Neural progenitor cell (in vitro differentiated cells): ENCODE results near the gene FAM83E. TPM values are rescaled to one million over a fixed set of nuclear protein-coding genes. Genes with fewer than 3 reads are reported as not detected.
"Not testable (repeated sequence)": the region's sequence is repeated elsewhere in the genome, so short reads cannot be mapped to it uniquely, and the experiment has no call there.

ENCODE experiments used
- DNase-seq: peaks from one replicate; pipeline ENCODE4 v3.0.0-alpha.2; 2016; ENCODE audit warnings: low spot score
- H2AFZ ChIP-seq: fragments of 200-600 bp; sonication (generic); replicated peaks from 2 replicates; pipeline ENCODE4 v1.6.1; 2016; ENCODE audit warnings: antibody characterized with exemption
- H3F3A ChIP-seq: fragments of 200-600 bp; sonication (generic); 2 replicates; pipeline ENCODE4 v1.6.1; 2016; ENCODE audit warnings: antibody characterized with exemption, low read depth
- H3K27ac ChIP-seq: fragments of 200-600 bp; sonication (generic); 2 replicates; pipeline ENCODE4 v1.5.1; 2016; ENCODE audit warnings: mild to moderate bottlenecking
- H3K27me3 ChIP-seq: fragments of 200-600 bp; sonication (generic); 2 replicates; pipeline ENCODE4 v1.6.1; 2016; ENCODE audit warnings: mild to moderate bottlenecking, moderate library complexity
- H3K36me3 ChIP-seq: fragments of 200-600 bp; sonication (generic); 2 replicates; pipeline ENCODE4 v1.5.1; 2016
- H3K4me1 ChIP-seq: fragments of 200-600 bp; sonication (generic); 2 replicates; pipeline ENCODE4 v1.6.1; 2016; ENCODE audit warnings: mixed run types
- H3K4me2 ChIP-seq: fragments of 200-600 bp; sonication (generic); 2 replicates; pipeline ENCODE4 v1.6.1; 2016
- H3K4me3 ChIP-seq: fragments of 200-600 bp; sonication (generic); 2 replicates; pipeline ENCODE4 v1.5.1; 2016
- H3K79me2 ChIP-seq: fragments of 200-600 bp; sonication (generic); 2 replicates; pipeline ENCODE4 v1.6.1; 2016; ENCODE audit warnings: low read depth
- H3K9ac ChIP-seq: fragments of 200-600 bp; sonication (generic); 2 replicates; pipeline ENCODE4 v1.6.1; 2016
- H3K9me3 ChIP-seq: fragments of 200-600 bp; sonication (generic); 2 replicates; pipeline ENCODE4 v1.5.1; 2016; ENCODE audit warnings: low read depth
- H4K20me1 ChIP-seq: fragments of 200-600 bp; sonication (generic); 2 replicates; pipeline ENCODE4 v1.6.1; 2016; ENCODE audit warnings: low read depth
- H3K27ac Mint-ChIP-seq: 3 replicates; pipeline ENCODE4 v1.8.0; 2021; ENCODE audit warnings: mixed read lengths
- H3K27me3 Mint-ChIP-seq: 2 replicates; pipeline ENCODE4 v1.8.0; 2022; ENCODE audit warnings: low read depth, mild to moderate bottlenecking, inconsistent platforms, moderate library complexity, mixed read lengths; ENCODE audit not compliant: insufficient read depth
- H3K36me3 Mint-ChIP-seq: 3 replicates; pipeline ENCODE4 v1.8.0; 2021; ENCODE audit warnings: mixed read lengths
- H3K4me1 Mint-ChIP-seq: 3 replicates; pipeline ENCODE4 v1.8.0; 2021; ENCODE audit warnings: mixed read lengths
- H3K4me3 Mint-ChIP-seq: 3 replicates; pipeline ENCODE4 v1.8.0; 2021; ENCODE audit warnings: mild to moderate bottlenecking, moderate library complexity, mixed read lengths
- H3K9me3 Mint-ChIP-seq: 3 replicates; pipeline ENCODE4 v1.8.0; 2020; ENCODE audit warnings: mixed read lengths
- CTCF ChIP-seq: fragments of 200-600 bp; sonication (generic); IDR thresholded peaks from 2 replicates; pipeline ENCODE4 v1.5.1; 2017; ENCODE audit warnings: antibody characterized with exemption, mild to moderate bottlenecking
- EZH2 ChIP-seq: fragments of 200-600 bp; sonication (generic); IDR thresholded peaks from 2 replicates; pipeline ENCODE4 v1.6.1; 2017; ENCODE audit warnings: antibody characterized with exemption, mild to moderate bottlenecking, moderate library complexity
- EZH2phosphoT487 ChIP-seq: fragments of 200-600 bp; sonication (generic); IDR thresholded peaks from 2 replicates; pipeline ENCODE4 v1.6.1; 2017; ENCODE audit warnings: antibody characterized with exemption
- total RNA-seq: library from RNA; depleted of rRNA; stranded (reverse); fragments of >200 nt; gene quantifications from 2 replicates; pipeline ENCODE4 v1.2.3, GENCODE V29; 2015; ENCODE audit warnings: low replicate concordance

FAM83E gene
- total RNA-seq, 1 donor from 2014 or later = 0.06 TPM

- Mint-ChIP-seq H3K4me3 (peak overlapping the region; percentile 5), H3K36me3 (no peaks in the 10 kb centered on the region), H3K27ac (no peak overlapping the region), H3K9me3 (peaks cover 2% of the 10 kb centered on the region), H3K27me3 (peaks cover 7% of the 10 kb centered on the region), H3K4me1 (peaks cover 21% of the 10 kb centered on the region)
- H3K4me1 ChIP-seq = peaks cover 7% of the 10 kb centered on the region
- H3K27ac ChIP-seq = no peak overlapping the region
- H3K9ac ChIP-seq = no peak overlapping the region
- no peaks in the 10 kb centered on the region for H4K20me1 ChIP-seq
- H3K4me2 ChIP-seq = no peak overlapping the region
- TF ChIP-seq EZH2 (no peak), EZH2phosphoT487 (no peak), CTCF (no peak)
- H2AFZ ChIP-seq = no peak overlapping the region
- no peaks in the 10 kb centered on the region for H3K27me3 ChIP-seq
- DNase-seq = no peak
- peaks cover 10% of the 10 kb centered on the region for H3F3A ChIP-seq
- no peaks in the 10 kb centered on the region for H3K79me2 ChIP-seq
- H3K9me3 ChIP-seq = no peaks in the 10 kb centered on the region
- no peaks in the 10 kb centered on the region for H3K36me3 ChIP-seq
- H3K4me3 ChIP-seq = no peak overlapping the region
These were observed 43.6 kb upstream of the FAM83E start for GRCh38 chr19:48658483-48658882.

GRCh38 chr19:48657828-48658227, 43.0 kb upstream of the FAM83E start:
- H3K4me1 ChIP-seq, H3K36me3 Mint-ChIP-seq, DNase-seq, H3K36me3 ChIP-seq, H3K27me3 ChIP-seq, H3K27ac ChIP-seq, H3K9ac ChIP-seq, H3K4me3 Mint-ChIP-seq, H3K79me2 ChIP-seq, H3K4me3 ChIP-seq, H3K9me3 ChIP-seq, H3K27ac Mint-ChIP-seq, H3F3A ChIP-seq, H4K20me1 ChIP-seq, H2AFZ ChIP-seq, H3K27me3 Mint-ChIP-seq, H3K9me3 Mint-ChIP-seq, H3K4me2 ChIP-seq: not testable (repeated sequence)
- H3K4me1 Mint-ChIP-seq = peaks cover 21% of the 10 kb centered on the region

GRCh38 chr19:48656840-48657474, 42.1 kb upstream of the FAM83E start:
- Mint-ChIP-seq H3K4me1 (peaks cover 25% of the 10 kb centered on the region), H3K27me3 (peaks cover 4% of the 10 kb centered on the region), H3K4me3 (no peak overlapping the region), H3K27ac (no peak overlapping the region), H3K9me3 (no peaks in the 10 kb centered on the region), H3K36me3 (no peaks in the 10 kb centered on the region)
- peak overlapping the region; percentile 61 for H2AFZ ChIP-seq
- TF ChIP-seq CTCF (no peak), EZH2phosphoT487 (no peak), EZH2 (no peak)
- no peak overlapping the region for H3K27ac ChIP-seq
- no peak overlapping the region for H3K4me2 ChIP-seq
- no peaks in the 10 kb centered on the region for H3K9me3 ChIP-seq
- peaks cover 7% of the 10 kb centered on the region for H3K4me1 ChIP-seq
- DNase-seq = no peak
- no peak overlapping the region for H3K4me3 ChIP-seq
- H3K9ac ChIP-seq = no peak overlapping the region
- no peaks in the 10 kb centered on the region for H3K27me3 ChIP-seq
- no peaks in the 10 kb centered on the region for H4K20me1 ChIP-seq
- H3K79me2 ChIP-seq = no peaks in the 10 kb centered on the region
- no peaks in the 10 kb centered on the region for H3K36me3 ChIP-seq
- H3F3A ChIP-seq = peaks cover 10% of the 10 kb centered on the region

- Histone ChIP-seq H3F3A (peaks cover 10% of the 10 kb centered on the region), H2AFZ (peak overlapping the region; percentile 42), H3K9ac (no peak overlapping the region), H3K4me3 (no peak overlapping the region), H3K4me2 (no peak overlapping the region), H3K27ac (no peak overlapping the region), H4K20me1 (no peaks in the 10 kb centered on the region), H3K79me2 (no peaks in the 10 kb centered on the region), H3K9me3 (no peaks in the 10 kb centered on the region), H3K27me3 (no peaks in the 10 kb centered on the region), H3K4me1 (peaks cover 7% of the 10 kb centered on the region), H3K36me3 (no peaks in the 10 kb centered on the region)
- Mint-ChIP-seq H3K4me3 (peak overlapping the region; percentile 43), H3K27ac (peak overlapping the region; percentile 85), H3K27me3 (peaks cover 4% of the 10 kb centered on the region), H3K9me3 (no peaks in the 10 kb centered on the region), H3K36me3 (no peaks in the 10 kb centered on the region), H3K4me1 (peaks cover 18% of the 10 kb centered on the region)
- no peak for DNase-seq
- TF ChIP-seq EZH2 = no peak
- no peak for TF ChIP-seq EZH2phosphoT487
- no peak for TF ChIP-seq CTCF
These were observed 39.6 kb upstream of the FAM83E start for GRCh38 chr19:48654299-48655059.
